ENCODE data around the gene KCNH1. TPM values are rescaled to one million over a fixed set of nuclear protein-coding genes. Genes with fewer than 3 reads are reported as not detected.

KCNH1 gene
- polyA plus RNA-seq, 1 of the 3 experiments (the other 2 are of a cell fraction) = 0.08 TPM

GRCh38 chr1:210776712-210777111 lies 357.2 kb downstream of the KCNH1 start:
- 35% methylated on average over 3 of the region's 3 CpGs for WGBS (ENCODE audit: low lambda C conversion rate)
- no peaks in the 10 kb centered on the region for H3F3A ChIP-seq (replicated peaks; ENCODE audit: insufficient read depth)
- no peak overlapping the region for H3K4me2 ChIP-seq
- no peaks in the 10 kb centered on the region for H4K20me1 ChIP-seq (ENCODE audit: insufficient read depth)
- no peak for DNase-seq
- no peak overlapping the region for H3K4me3 ChIP-seq (ENCODE audit: low read depth in 2 of 2, low read length in 1 of 2)
- no peak overlapping the region for H3K9ac ChIP-seq
- H2AFZ ChIP-seq (ENCODE audit: low read depth) = no peak overlapping the region
- no peaks in the 10 kb centered on the region for H3K36me3 ChIP-seq (replicated peaks in 1 of 2; ENCODE audit: control insufficient read depth in 1 of 2, insufficient read depth in 2 of 2, low read length in 1 of 2)
- no peak for TF ChIP-seq FOXM1 (IDR thresholded peaks at IDR 0.05; ENCODE audit: low read depth)
- TF ChIP-seq, protein P1, sequence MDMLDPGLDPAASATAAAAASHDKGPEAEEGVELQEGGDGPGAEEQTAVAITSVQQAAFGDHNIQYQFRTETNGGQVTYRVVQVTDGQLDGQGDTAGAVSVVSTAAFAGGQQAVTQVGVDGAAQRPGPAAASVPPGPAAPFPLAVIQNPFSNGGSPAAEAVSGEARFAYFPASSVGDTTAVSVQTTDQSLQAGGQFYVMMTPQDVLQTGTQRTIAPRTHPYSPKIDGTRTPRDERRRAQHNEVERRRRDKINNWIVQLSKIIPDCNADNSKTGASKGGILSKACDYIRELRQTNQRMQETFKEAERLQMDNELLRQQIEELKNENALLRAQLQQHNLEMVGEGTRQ (IDR thresholded peaks at IDR 0.05; ENCODE audit: borderline replicate concordance, low read depth, low read length) = no peak
- no peak for TF ChIP-seq GABPA (IDR thresholded peaks at IDR 0.05; ENCODE audit: low read depth)
- TF ChIP-seq, protein P2, sequence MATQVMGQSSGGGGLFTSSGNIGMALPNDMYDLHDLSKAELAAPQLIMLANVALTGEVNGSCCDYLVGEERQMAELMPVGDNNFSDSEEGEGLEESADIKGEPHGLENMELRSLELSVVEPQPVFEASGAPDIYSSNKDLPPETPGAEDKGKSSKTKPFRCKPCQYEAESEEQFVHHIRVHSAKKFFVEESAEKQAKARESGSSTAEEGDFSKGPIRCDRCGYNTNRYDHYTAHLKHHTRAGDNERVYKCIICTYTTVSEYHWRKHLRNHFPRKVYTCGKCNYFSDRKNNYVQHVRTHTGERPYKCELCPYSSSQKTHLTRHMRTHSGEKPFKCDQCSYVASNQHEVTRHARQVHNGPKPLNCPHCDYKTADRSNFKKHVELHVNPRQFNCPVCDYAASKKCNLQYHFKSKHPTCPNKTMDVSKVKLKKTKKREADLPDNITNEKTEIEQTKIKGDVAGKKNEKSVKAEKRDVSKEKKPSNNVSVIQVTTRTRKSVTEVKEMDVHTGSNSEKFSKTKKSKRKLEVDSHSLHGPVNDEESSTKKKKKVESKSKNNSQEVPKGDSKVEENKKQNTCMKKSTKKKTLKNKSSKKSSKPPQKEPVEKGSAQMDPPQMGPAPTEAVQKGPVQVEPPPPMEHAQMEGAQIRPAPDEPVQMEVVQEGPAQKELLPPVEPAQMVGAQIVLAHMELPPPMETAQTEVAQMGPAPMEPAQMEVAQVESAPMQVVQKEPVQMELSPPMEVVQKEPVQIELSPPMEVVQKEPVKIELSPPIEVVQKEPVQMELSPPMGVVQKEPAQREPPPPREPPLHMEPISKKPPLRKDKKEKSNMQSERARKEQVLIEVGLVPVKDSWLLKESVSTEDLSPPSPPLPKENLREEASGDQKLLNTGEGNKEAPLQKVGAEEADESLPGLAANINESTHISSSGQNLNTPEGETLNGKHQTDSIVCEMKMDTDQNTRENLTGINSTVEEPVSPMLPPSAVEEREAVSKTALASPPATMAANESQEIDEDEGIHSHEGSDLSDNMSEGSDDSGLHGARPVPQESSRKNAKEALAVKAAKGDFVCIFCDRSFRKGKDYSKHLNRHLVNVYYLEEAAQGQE (IDR thresholded peaks at IDR 0.05; ENCODE audit: low read depth, low read length) = no peak
- TF ChIP-seq SMC3 (IDR thresholded peaks at IDR 0.05; ENCODE audit: low read depth, low read length) = no peak
- TF ChIP-seq RCOR1 (IDR thresholded peaks at IDR 0.05; ENCODE audit: low read length) = no peak
- no peak for TF ChIP-seq FOSL2 (IDR thresholded peaks at IDR 0.05; ENCODE audit: borderline replicate concordance, low read depth)
- H3K9me3 ChIP-seq = no peaks in the 10 kb centered on the region
- no peaks in the 10 kb centered on the region for H3K27me3 ChIP-seq (ENCODE audit: insufficient read depth)
- no peaks in the 10 kb centered on the region for H3K79me2 ChIP-seq (ENCODE audit: insufficient read depth)
- no peak overlapping the region for H3K27ac ChIP-seq (ENCODE audit: low read depth in 2 of 2, low read length in 1 of 2)
- CTCF ChIA-PET = no interaction called here
- no peaks in the 10 kb centered on the region for H3K4me1 ChIP-seq (ENCODE audit: control insufficient read depth in 1 of 2, insufficient read depth in 2 of 2, low read depth in 1 of 2, low read length in 1 of 2)
- POLR2A ChIA-PET = no interaction called here
- H3K9me2 ChIP-seq = no peaks in the 10 kb centered on the region

- no peaks in the 10 kb centered on the region for H3F3A ChIP-seq (replicated peaks; ENCODE audit: insufficient read depth)
- TF ChIP-seq FOXJ3 (CRISPR knock-in tag; IDR thresholded peaks at IDR 0.05) = no peak
- no peak for TF ChIP-seq TAF1 (IDR thresholded peaks at IDR 0.05; ENCODE audit: borderline replicate concordance, low read depth, low read length)
- no peak for TF ChIP-seq FOSL2 (IDR thresholded peaks at IDR 0.05; ENCODE audit: borderline replicate concordance, low read depth)
- TF ChIP-seq RAD21 (IDR thresholded peaks at IDR 0.05; ENCODE audit: low read length) = no peak
- no peak for TF ChIP-seq TEAD4 (IDR thresholded peaks at IDR 0.05; ENCODE audit: borderline replicate concordance, insufficient read depth)
- TF ChIP-seq, protein P3, sequence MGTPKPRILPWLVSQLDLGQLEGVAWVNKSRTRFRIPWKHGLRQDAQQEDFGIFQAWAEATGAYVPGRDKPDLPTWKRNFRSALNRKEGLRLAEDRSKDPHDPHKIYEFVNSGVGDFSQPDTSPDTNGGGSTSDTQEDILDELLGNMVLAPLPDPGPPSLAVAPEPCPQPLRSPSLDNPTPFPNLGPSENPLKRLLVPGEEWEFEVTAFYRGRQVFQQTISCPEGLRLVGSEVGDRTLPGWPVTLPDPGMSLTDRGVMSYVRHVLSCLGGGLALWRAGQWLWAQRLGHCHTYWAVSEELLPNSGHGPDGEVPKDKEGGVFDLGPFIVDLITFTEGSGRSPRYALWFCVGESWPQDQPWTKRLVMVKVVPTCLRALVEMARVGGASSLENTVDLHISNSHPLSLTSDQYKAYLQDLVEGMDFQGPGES (IDR thresholded peaks at IDR 0.05; ENCODE audit: low read depth, low read length) = no peak
- no peak for TF ChIP-seq SIN3A (IDR thresholded peaks at IDR 0.05; ENCODE audit: borderline replicate concordance, low read depth, low read length)
- no peak for TF ChIP-seq EZH2phosphoT487 (IDR thresholded peaks at IDR 0.05; ENCODE audit: borderline replicate concordance, low read depth)
- TF ChIP-seq, protein P1 (IDR thresholded peaks at IDR 0.05; ENCODE audit: borderline replicate concordance, low read depth, low read length) = no peak
- TF ChIP-seq YY1 (IDR thresholded peaks at IDR 0.05; ENCODE audit: low read depth) = no peak
- no peak for TF ChIP-seq MXI1 (IDR thresholded peaks at IDR 0.05; ENCODE audit: low read depth, low read length)
- no peak for TF ChIP-seq TCF12 (IDR thresholded peaks at IDR 0.05)
- no peak for TF ChIP-seq MAX (IDR thresholded peaks at IDR 0.05; ENCODE audit: low read depth)
- no peak overlapping the region for H3K4me3 ChIP-seq (ENCODE audit: low read depth in 2 of 2, low read length in 1 of 2)
- H3K27ac ChIP-seq (ENCODE audit: low read depth in 2 of 2, low read length in 1 of 2) = no peak overlapping the region
- H3K79me2 ChIP-seq (ENCODE audit: insufficient read depth) = no peaks in the 10 kb centered on the region
- no peak overlapping the region for H3K4me2 ChIP-seq
- no peaks in the 10 kb centered on the region for H3K9me2 ChIP-seq
- no peaks in the 10 kb centered on the region for H3K4me1 ChIP-seq (ENCODE audit: control insufficient read depth in 1 of 2, insufficient read depth in 2 of 2, low read depth in 1 of 2, low read length in 1 of 2)
- CTCF ChIA-PET = interaction anchor here (1.0 kb wide), 1 partner anchor 359 kb away, joined by 4 read pairs; the partner anchor contains the start of gene KCNH1
- no peaks in the 10 kb centered on the region for H3K36me3 ChIP-seq (replicated peaks in 1 of 2; ENCODE audit: control insufficient read depth in 1 of 2, insufficient read depth in 2 of 2, low read length in 1 of 2)
- H4K20me1 ChIP-seq (ENCODE audit: insufficient read depth) = no peaks in the 10 kb centered on the region
- no peak overlapping the region for H2AFZ ChIP-seq (ENCODE audit: low read depth)
- DNase-seq = no peak
- 63% methylated on average over 6 of the region's 6 CpGs for WGBS (ENCODE audit: low lambda C conversion rate)
- no peak overlapping the region for H3K9ac ChIP-seq
- POLR2A ChIA-PET = no interaction called here
- H3K9me3 ChIP-seq = no peaks in the 10 kb centered on the region
- H3K27me3 ChIP-seq (ENCODE audit: insufficient read depth) = no peaks in the 10 kb centered on the region
Measured at GRCh38 chr1:210775289-210775688, 358.7 kb downstream of the KCNH1 start.
